Osteocyte (in vitro differentiated cells): Measurements from ENCODE around the gene HACE1. TPM values are rescaled to one million over a fixed set of nuclear protein-coding genes. Genes with fewer than 3 reads are reported as not detected.
A peak's percentile ranks its signal among the peaks of the same experiment; 100 is the strongest.

Source experiments
- DNase-seq: peaks from one replicate; pipeline ENCODE4 v3.0.0; 2021; ENCODE audit warnings: mixed read lengths; ENCODE audit not compliant: unreplicated experiment; ENCODE audit errors: extremely low spot score
- H3K27ac Mint-ChIP-seq: one replicate; pipeline ENCODE4 v1.8.0; 2021; ENCODE audit warnings: mild to moderate bottlenecking, mixed read lengths; ENCODE audit not compliant: unreplicated experiment
- H3K27me3 Mint-ChIP-seq: one replicate; pipeline ENCODE4 v1.8.0; 2021; ENCODE audit warnings: mixed read lengths; ENCODE audit not compliant: unreplicated experiment
- H3K36me3 Mint-ChIP-seq: one replicate; pipeline ENCODE4 v1.8.0; 2021; ENCODE audit warnings: mixed read lengths; ENCODE audit not compliant: unreplicated experiment
- H3K4me1 Mint-ChIP-seq: one replicate; pipeline ENCODE4 v1.8.0; 2021; ENCODE audit warnings: mixed read lengths; ENCODE audit not compliant: unreplicated experiment
- H3K4me3 Mint-ChIP-seq: one replicate; pipeline ENCODE4 v1.8.0; 2021; ENCODE audit warnings: mild to moderate bottlenecking, moderate library complexity, mixed read lengths; ENCODE audit not compliant: unreplicated experiment
- H3K9me3 Mint-ChIP-seq: one replicate; pipeline ENCODE4 v1.8.0; 2021; ENCODE audit warnings: mixed read lengths; ENCODE audit not compliant: unreplicated experiment
- CTCF ChIP-seq: fragments of 200-600 bp; sonication (generic); IDR thresholded peaks from 2 replicates; pipeline ENCODE4 v1.5.0; 2021; ENCODE audit warnings: antibody characterized with exemption, mild to moderate bottlenecking, moderate library complexity
- total RNA-seq: library from RNA; stranded (reverse); gene quantifications from 2 replicates; pipeline ENCODE4 v1.2.1, GENCODE V29; 2021

Gene HACE1
- total RNA-seq, 1 donor from 2014 or later = 29.9 TPM

GRCh38 chr6:104686550-104687175 is 173.1 kb downstream of the HACE1 start:
- Mint-ChIP-seq H3K36me3 (peaks cover 4% of the 10 kb centered on the region), H3K4me3 (no peak overlapping the region), H3K4me1 (peaks cover 41% of the 10 kb centered on the region), H3K27ac (peak overlapping the region; percentile 16), H3K27me3 (no peaks in the 10 kb centered on the region), H3K9me3 (peaks cover 6% of the 10 kb centered on the region)
- no peak for TF ChIP-seq CTCF
- no peak for DNase-seq

GRCh38 chr6:104685871-104686549 is 173.7 kb downstream of the HACE1 start:
- no peak overlapping the region for H3K27ac Mint-ChIP-seq
- no peaks in the 10 kb centered on the region for H3K27me3 Mint-ChIP-seq
- DNase-seq = no peak
- H3K4me1 Mint-ChIP-seq = peaks cover 43% of the 10 kb centered on the region
- H3K36me3 Mint-ChIP-seq = peaks cover 4% of the 10 kb centered on the region
- TF ChIP-seq CTCF = no peak
- no peak overlapping the region for H3K4me3 Mint-ChIP-seq
- H3K9me3 Mint-ChIP-seq = peaks cover 6% of the 10 kb centered on the region

GRCh38 chr6:104684911-104685415 is 174.8 kb downstream of the HACE1 start:
- Mint-ChIP-seq H3K4me1 (peaks cover 39% of the 10 kb centered on the region), H3K4me3 (no peak overlapping the region), H3K27ac (no peak overlapping the region), H3K27me3 (no peaks in the 10 kb centered on the region), H3K9me3 (no peaks in the 10 kb centered on the region), H3K36me3 (no peaks in the 10 kb centered on the region)
- no peak for DNase-seq
- no peak for TF ChIP-seq CTCF

GRCh38 chr6:104683809-104684208 is 175.9 kb downstream of the HACE1 start:
- no peak overlapping the region for H3K27ac Mint-ChIP-seq
- H3K9me3 Mint-ChIP-seq = peaks cover 4% of the 10 kb centered on the region
- H3K27me3 Mint-ChIP-seq = no peaks in the 10 kb centered on the region
- H3K4me1 Mint-ChIP-seq = peaks cover 32% of the 10 kb centered on the region
- no peak for TF ChIP-seq CTCF
- no peak for DNase-seq
- H3K4me3 Mint-ChIP-seq = no peak overlapping the region
- peaks cover 4% of the 10 kb centered on the region for H3K36me3 Mint-ChIP-seq
